Measurements from ENCODE around the gene LRRK2. TPM values are rescaled to one million over a fixed set of nuclear protein-coding genes. Genes with fewer than 3 reads are reported as not detected.

LRRK2 gene
- polyA plus RNA-seq, 1 donor, result 2.8 TPM

DNA sequence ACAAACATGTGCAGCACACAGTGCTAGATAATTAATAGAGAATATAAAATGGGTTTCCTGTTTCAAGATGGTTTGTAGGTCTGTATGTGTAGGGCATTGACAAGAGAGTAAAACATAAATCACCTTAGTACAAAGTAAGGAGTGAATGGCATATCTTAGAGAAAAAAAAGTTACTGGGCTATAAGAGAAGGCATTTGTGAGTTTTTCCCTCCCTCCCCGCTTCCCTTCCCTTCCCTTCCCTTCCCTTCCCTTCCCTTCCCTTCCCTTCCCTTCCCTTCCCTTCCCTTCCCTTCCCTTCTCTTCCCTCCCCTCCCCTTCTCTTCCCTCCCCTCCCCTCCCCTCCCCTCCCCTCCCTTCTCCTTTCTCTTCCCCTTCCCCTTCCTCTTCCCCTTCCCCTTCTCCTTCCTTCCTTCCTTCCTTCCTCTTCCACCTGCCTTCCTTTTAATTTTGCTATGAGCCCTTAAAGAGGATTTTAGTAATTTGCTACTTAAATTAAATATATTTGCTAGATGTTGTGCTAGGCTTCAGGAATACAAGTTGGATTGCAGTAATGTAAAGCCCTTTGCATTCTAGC lies 57.1 kb downstream of the LRRK2 start:
- H3K4me3 ChIP-seq (ENCODE audit: low read length), result no peak overlapping the region
- no CpG with 5 or more reads among the region's 1 CpG for WGBS (ENCODE audit: insufficient coverage, low lambda C conversion rate)
- H3K36me3 ChIP-seq (ENCODE audit: control insufficient read depth, insufficient read depth, low read length), result no peaks in the 10 kb centered on the region
- no peaks in the 10 kb centered on the region for H3K9me3 ChIP-seq (ENCODE audit: control insufficient read depth, low read depth, low read length)
- no peak overlapping the region for H3K27ac ChIP-seq (ENCODE audit: low read length)
- no peaks in the 10 kb centered on the region for H3K27me3 ChIP-seq (ENCODE audit: control insufficient read depth, insufficient read depth, low read length)
- no peak for DNase-seq
- H3K4me1 ChIP-seq (ENCODE audit: control insufficient read depth, insufficient read depth, low read length), result no peaks in the 10 kb centered on the region

DNA sequence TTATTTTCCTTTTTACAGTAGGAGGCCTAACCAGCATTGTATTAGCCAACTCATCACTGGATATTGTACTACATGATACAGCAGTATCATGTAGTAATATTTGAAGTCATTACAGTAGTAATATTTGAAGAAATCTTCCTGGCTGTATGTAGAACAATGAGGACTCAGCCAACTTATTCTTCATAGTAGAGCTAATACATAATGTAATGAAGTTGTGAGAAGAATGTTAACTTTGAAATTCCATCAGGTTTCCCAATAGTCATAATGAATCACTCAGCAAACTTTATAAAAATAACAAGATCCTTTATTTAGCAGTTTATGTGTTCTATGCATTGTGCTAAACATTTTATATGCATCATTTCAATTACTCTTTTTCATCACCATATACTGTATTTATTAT lies 61.8 kb downstream of the LRRK2 start:
- Histone ChIP-seq H3K9me3 (ENCODE audit: control insufficient read depth, low read depth, low read length) (no peaks in the 10 kb centered on the region), H3K4me1 (ENCODE audit: control insufficient read depth, insufficient read depth, low read length) (no peaks in the 10 kb centered on the region), H3K27ac (ENCODE audit: low read length) (no peak overlapping the region), H3K36me3 (ENCODE audit: control insufficient read depth, insufficient read depth, low read length) (no peaks in the 10 kb centered on the region), H3K4me3 (ENCODE audit: low read length) (no peak overlapping the region), H3K27me3 (ENCODE audit: control insufficient read depth, insufficient read depth, low read length) (no peaks in the 10 kb centered on the region)
- DNase-seq, result no peak

DNA sequence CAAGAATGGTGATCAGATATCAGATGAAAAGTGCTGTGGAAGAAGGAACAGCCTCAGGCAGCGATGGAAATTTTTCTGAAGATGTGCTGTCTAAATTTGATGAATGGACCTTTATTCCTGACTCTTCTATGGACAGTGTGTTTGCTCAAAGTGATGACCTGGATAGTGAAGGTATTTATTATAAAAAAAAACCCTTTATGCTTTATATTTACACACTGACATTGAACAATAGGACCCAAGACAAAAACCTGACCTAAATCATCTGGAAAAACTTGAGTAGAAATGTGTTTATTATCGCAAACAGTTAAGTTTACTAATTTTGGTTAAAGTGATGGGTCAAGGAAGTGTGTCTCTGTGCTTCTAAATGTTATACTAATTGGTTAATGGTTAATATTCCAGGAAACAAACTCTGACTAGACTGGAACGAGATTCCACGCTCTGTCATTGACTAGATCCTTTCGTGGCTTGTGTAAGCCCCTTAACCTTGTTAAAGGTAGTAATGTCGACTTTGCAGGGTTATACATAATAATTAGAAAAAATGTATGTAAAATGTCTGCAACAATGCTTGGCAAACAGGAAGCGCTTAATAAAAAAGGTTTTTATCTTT lies 62.7 kb downstream of the LRRK2 start:
- Histone ChIP-seq H3K4me1 (ENCODE audit: control insufficient read depth, insufficient read depth, low read length) (no peaks in the 10 kb centered on the region), H3K9me3 (ENCODE audit: control insufficient read depth, low read depth, low read length) (no peaks in the 10 kb centered on the region), H3K4me3 (ENCODE audit: low read length) (no peak overlapping the region), H3K27ac (ENCODE audit: low read length) (no peak overlapping the region), H3K36me3 (ENCODE audit: control insufficient read depth, insufficient read depth, low read length) (no peaks in the 10 kb centered on the region), H3K27me3 (ENCODE audit: control insufficient read depth, insufficient read depth, low read length) (no peaks in the 10 kb centered on the region)
- no peak for DNase-seq
- WGBS (ENCODE audit: insufficient coverage, low lambda C conversion rate), result 64% methylated on average over 4 of the region's 7 CpGs

DNA sequence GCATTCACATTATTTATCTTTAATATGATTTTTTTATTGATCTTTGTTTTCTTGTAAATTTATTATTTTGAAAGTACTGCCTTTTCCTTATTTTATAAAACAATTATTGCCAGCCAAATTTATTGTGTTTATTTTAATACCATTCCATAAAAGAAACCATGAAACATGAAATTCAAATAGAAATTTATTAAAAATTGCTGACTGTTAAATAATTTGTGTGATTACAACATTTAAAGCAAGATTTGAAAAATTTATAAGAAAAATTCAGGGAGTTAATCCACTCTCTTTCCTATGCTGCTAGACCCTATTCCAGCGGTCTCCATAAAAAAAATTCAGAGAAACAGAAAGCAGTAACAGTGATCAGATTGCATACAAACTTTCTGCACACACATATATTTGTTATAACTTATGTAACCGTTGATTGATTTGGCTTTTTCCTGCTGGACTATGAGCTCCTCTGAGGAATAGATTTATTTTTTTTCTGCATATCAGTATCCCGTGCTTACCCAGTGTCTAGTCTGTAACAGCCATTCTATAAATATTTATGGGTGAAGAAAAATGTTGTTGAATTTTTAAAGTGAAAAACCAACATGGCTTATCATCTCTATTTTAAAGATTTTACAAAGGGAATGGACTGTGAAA lies 68.1 kb downstream of the LRRK2 start:
- 82% methylated on average over 3 of the region's 3 CpGs for WGBS (ENCODE audit: insufficient coverage, low lambda C conversion rate)
- H3K27me3 ChIP-seq (ENCODE audit: control insufficient read depth, insufficient read depth, low read length), result no peaks in the 10 kb centered on the region
- DNase-seq, result no peak
- H3K4me3 ChIP-seq (ENCODE audit: low read length), result no peak overlapping the region
- H3K36me3 ChIP-seq (ENCODE audit: control insufficient read depth, insufficient read depth, low read length), result no peaks in the 10 kb centered on the region
- H3K9me3 ChIP-seq (ENCODE audit: control insufficient read depth, low read depth, low read length), result no peaks in the 10 kb centered on the region
- H3K4me1 ChIP-seq (ENCODE audit: control insufficient read depth, insufficient read depth, low read length), result no peaks in the 10 kb centered on the region
- H3K27ac ChIP-seq (ENCODE audit: low read length), result no peak overlapping the region

DNA sequence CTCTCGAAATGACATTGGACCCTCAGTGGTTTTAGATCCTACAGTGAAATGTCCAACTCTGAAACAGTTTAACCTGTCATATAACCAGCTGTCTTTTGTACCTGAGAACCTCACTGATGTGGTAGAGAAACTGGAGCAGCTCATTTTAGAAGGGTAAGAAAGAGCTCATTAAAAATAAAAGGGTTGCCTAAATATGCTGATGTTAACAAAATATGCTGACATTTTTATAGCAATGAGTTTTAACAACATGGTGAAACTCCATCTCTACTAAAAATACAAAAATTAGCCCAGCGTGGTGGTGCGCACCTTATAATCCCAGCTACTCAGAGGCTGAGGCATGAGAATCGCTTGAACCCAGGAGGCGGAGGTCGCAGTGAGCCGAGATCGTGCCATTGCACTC lies 73.5 kb downstream of the LRRK2 start:
- no peaks in the 10 kb centered on the region for H3K36me3 ChIP-seq (ENCODE audit: control insufficient read depth, insufficient read depth, low read length)
- H3K4me1 ChIP-seq (ENCODE audit: control insufficient read depth, insufficient read depth, low read length), result no peaks in the 10 kb centered on the region
- no peaks in the 10 kb centered on the region for H3K9me3 ChIP-seq (ENCODE audit: control insufficient read depth, low read depth, low read length)
- no peaks in the 10 kb centered on the region for H3K27me3 ChIP-seq (ENCODE audit: control insufficient read depth, insufficient read depth, low read length)
- H3K27ac ChIP-seq (ENCODE audit: low read length), result no peak overlapping the region
- no peak for DNase-seq
- no CpG with 5 or more reads among the region's 8 CpGs for WGBS (ENCODE audit: insufficient coverage, low lambda C conversion rate)
- no peak overlapping the region for H3K4me3 ChIP-seq (ENCODE audit: low read length)

- 85% methylated on average over 2 of the region's 3 CpGs for WGBS (ENCODE audit: insufficient coverage, low lambda C conversion rate)
- H3K4me3 ChIP-seq (ENCODE audit: low read length), result no peak overlapping the region
Observed at GRCh38 chr12:40300490-40300889, 75.7 kb downstream of the LRRK2 start.

DNA sequence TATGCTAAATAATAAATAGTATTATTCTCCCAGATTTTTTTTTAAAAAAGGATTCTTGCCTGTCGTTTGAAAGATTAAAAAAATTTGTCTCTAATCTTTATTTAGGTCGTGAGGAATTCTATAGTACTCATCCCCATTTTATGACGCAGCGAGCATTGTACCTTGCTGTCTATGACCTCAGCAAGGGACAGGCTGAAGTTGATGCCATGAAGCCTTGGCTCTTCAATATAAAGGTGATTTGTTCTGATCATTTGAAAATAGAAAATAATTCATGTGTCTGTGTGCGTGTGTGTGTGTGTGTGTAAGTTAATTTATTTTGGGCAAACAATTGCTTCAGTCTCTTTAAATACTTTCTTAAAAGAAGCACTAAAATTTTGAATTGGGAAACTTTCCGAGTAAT lies 84.2 kb downstream of the LRRK2 start:
- no peak overlapping the region for H3K4me3 ChIP-seq (ENCODE audit: low read length)
- H3K27me3 ChIP-seq (ENCODE audit: control insufficient read depth, insufficient read depth, low read length), result no peaks in the 10 kb centered on the region
- H3K9me3 ChIP-seq (ENCODE audit: control insufficient read depth, low read depth, low read length), result no peaks in the 10 kb centered on the region
- H3K36me3 ChIP-seq (ENCODE audit: control insufficient read depth, insufficient read depth, low read length), result no peaks in the 10 kb centered on the region
- no peak overlapping the region for H3K27ac ChIP-seq (ENCODE audit: low read length)
- no peaks in the 10 kb centered on the region for H3K4me1 ChIP-seq (ENCODE audit: control insufficient read depth, insufficient read depth, low read length)
- no peak for DNase-seq
- 43% methylated on average over 1 of the region's 6 CpGs for WGBS (ENCODE audit: insufficient coverage, low lambda C conversion rate)

More at GRCh38 chr12:40300490-40300889, 75.7 kb downstream of the LRRK2 start:
- H3K27me3 ChIP-seq (ENCODE audit: control insufficient read depth, insufficient read depth, low read length), result no peaks in the 10 kb centered on the region
- H3K9me3 ChIP-seq (ENCODE audit: control insufficient read depth, low read depth, low read length), result no peaks in the 10 kb centered on the region
- no peaks in the 10 kb centered on the region for H3K36me3 ChIP-seq (ENCODE audit: control insufficient read depth, insufficient read depth, low read length)
- no peaks in the 10 kb centered on the region for H3K4me1 ChIP-seq (ENCODE audit: control insufficient read depth, insufficient read depth, low read length)
- no peak for DNase-seq
- no peak overlapping the region for H3K27ac ChIP-seq (ENCODE audit: low read length)

- Histone ChIP-seq H3K36me3 (ENCODE audit: control insufficient read depth, insufficient read depth, low read length) (no peaks in the 10 kb centered on the region), H3K27me3 (ENCODE audit: control insufficient read depth, insufficient read depth, low read length) (no peaks in the 10 kb centered on the region), H3K4me3 (ENCODE audit: low read length) (no peak overlapping the region), H3K27ac (ENCODE audit: low read length) (no peak overlapping the region), H3K4me1 (ENCODE audit: control insufficient read depth, insufficient read depth, low read length) (no peaks in the 10 kb centered on the region), H3K9me3 (ENCODE audit: control insufficient read depth, low read depth, low read length) (no peaks in the 10 kb centered on the region)
- 94% methylated on average over 2 of the region's 9 CpGs for WGBS (ENCODE audit: insufficient coverage, low lambda C conversion rate)
- no peak for DNase-seq
Observed at GRCh38 chr12:40310211-40310610, 85.4 kb downstream of the LRRK2 start.

DNA sequence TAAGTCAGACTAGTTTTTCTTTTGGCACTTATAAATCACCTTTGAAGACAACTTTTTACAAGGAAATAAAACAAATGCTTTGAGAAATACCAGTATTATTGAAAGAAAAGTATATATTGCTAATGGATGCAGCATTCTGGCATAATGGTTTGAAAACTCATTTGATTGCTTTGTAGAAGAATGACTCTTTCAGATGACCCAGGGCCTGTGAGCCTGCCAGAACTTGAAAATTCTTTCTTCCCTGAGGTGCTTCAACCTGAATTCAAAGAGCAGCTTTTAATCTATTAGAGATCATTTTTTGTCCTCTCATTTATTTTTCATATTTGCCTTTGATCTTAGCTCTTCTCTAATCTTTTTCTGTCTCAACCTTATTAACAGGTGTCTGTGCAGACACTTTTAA lies 87.4 kb downstream of the LRRK2 start:
- no peak for DNase-seq
- Histone ChIP-seq H3K36me3 (ENCODE audit: control insufficient read depth, insufficient read depth, low read length) (no peaks in the 10 kb centered on the region), H3K27ac (ENCODE audit: low read length) (no peak overlapping the region), H3K9me3 (ENCODE audit: control insufficient read depth, low read depth, low read length) (no peaks in the 10 kb centered on the region), H3K4me3 (ENCODE audit: low read length) (no peak overlapping the region), H3K4me1 (ENCODE audit: control insufficient read depth, insufficient read depth, low read length) (no peaks in the 10 kb centered on the region), H3K27me3 (ENCODE audit: control insufficient read depth, insufficient read depth, low read length) (no peaks in the 10 kb centered on the region)

- WGBS (ENCODE audit: insufficient coverage, low lambda C conversion rate), result 35% methylated on average over 4 of the region's 4 CpGs
- no peak for DNase-seq
Observed at GRCh38 chr12:40312982-40313576, 88.3 kb downstream of the LRRK2 start.

More at GRCh38 chr12:40312982-40313576, 88.3 kb downstream of the LRRK2 start:
- Histone ChIP-seq H3K4me3 (ENCODE audit: low read length) (no peak overlapping the region), H3K9me3 (ENCODE audit: control insufficient read depth, low read depth, low read length) (no peaks in the 10 kb centered on the region), H3K36me3 (ENCODE audit: control insufficient read depth, insufficient read depth, low read length) (no peaks in the 10 kb centered on the region), H3K27me3 (ENCODE audit: control insufficient read depth, insufficient read depth, low read length) (no peaks in the 10 kb centered on the region), H3K27ac (ENCODE audit: low read length) (no peak overlapping the region), H3K4me1 (ENCODE audit: control insufficient read depth, insufficient read depth, low read length) (no peaks in the 10 kb centered on the region)
